ENCODE data around the gene BDKRB1. TPM values are rescaled to one million over a fixed set of nuclear protein-coding genes. Genes with fewer than 3 reads are reported as not detected.

Gene BDKRB1
- total RNA-seq, 1 donor from 2014 or later: not detected

DNA sequence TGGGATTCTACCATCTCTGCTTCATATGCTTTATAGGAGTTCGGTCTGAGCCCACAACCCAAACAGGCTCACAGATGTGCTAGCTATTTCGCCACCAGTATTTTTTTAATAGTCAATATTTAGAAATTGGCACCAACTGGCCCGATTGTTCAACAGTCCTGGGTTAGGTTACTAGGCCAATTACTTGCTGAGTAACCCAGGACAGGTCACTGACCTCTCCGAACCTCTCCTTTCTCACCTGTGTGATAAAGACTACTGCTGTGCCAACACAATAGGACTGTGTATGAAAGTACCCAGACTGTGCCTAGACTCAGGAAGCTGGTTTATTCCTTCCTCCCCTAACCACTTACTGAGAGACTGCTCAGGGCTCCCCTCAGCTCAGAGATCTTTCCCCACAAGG is 43.1 kb upstream of the BDKRB1 start:
- TF ChIP-seq, protein P1, sequence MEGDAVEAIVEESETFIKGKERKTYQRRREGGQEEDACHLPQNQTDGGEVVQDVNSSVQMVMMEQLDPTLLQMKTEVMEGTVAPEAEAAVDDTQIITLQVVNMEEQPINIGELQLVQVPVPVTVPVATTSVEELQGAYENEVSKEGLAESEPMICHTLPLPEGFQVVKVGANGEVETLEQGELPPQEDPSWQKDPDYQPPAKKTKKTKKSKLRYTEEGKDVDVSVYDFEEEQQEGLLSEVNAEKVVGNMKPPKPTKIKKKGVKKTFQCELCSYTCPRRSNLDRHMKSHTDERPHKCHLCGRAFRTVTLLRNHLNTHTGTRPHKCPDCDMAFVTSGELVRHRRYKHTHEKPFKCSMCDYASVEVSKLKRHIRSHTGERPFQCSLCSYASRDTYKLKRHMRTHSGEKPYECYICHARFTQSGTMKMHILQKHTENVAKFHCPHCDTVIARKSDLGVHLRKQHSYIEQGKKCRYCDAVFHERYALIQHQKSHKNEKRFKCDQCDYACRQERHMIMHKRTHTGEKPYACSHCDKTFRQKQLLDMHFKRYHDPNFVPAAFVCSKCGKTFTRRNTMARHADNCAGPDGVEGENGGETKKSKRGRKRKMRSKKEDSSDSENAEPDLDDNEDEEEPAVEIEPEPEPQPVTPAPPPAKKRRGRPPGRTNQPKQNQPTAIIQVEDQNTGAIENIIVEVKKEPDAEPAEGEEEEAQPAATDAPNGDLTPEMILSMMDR (conservative IDR thresholded peaks at IDR 0.05): no peak
- peaks cover 7% of the 10 kb centered on the region for H3K27me3 Mint-ChIP-seq (ENCODE audit: low read depth)
- no peak overlapping the region for H3K4me3 Mint-ChIP-seq
- H3K27ac Mint-ChIP-seq (ENCODE audit: unreplicated experiment): no peak overlapping the region
- H3K9me3 Mint-ChIP-seq: no peaks in the 10 kb centered on the region
- no peak for DNase-seq (ENCODE audit: low read depth, low spot score)
- no peaks in the 10 kb centered on the region for H3K4me1 Mint-ChIP-seq
- no peaks in the 10 kb centered on the region for H3K36me3 Mint-ChIP-seq (ENCODE audit: low read depth)

DNA sequence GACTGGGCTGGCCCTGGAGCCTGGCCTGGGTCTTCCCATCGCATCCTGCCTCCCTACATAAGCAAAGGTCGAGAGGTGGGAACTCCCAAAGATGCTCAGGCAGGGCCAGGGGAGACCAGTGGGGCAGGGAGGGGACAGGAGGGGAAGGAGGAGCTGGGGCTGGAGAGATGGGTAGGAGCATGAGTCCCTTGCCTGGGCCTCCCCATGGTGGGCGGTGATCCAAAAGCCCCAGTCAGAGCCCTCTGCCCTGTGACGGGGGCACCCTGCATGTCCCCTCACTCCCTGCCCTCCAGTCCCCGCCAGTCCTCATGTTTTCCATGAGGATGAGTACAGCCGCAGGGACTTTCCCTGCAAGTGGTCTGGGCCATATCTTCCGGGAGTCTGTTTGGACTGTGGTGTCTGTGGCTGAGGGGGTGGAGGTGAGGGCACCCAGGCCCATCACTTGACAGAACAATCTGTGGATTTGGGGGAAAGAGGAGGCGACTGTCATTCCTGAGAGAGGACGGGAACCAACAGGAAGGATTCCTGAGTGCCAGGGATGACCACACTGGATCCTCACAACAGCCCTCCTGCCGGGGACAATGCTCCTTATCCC is 42.0 kb upstream of the BDKRB1 start:
- peaks cover 7% of the 10 kb centered on the region for H3K27me3 Mint-ChIP-seq (ENCODE audit: low read depth)
- no peak for DNase-seq (ENCODE audit: low read depth, low spot score)
- H3K4me3 Mint-ChIP-seq: no peak overlapping the region
- H3K4me1 Mint-ChIP-seq: no peaks in the 10 kb centered on the region
- TF ChIP-seq, protein P1 (conservative IDR thresholded peaks at IDR 0.05): no peak
- no peak overlapping the region for H3K27ac Mint-ChIP-seq (ENCODE audit: unreplicated experiment)
- no peaks in the 10 kb centered on the region for H3K9me3 Mint-ChIP-seq
- no peaks in the 10 kb centered on the region for H3K36me3 Mint-ChIP-seq (ENCODE audit: low read depth)

GRCh38 chr14:96214793-96215192 is 41.2 kb upstream of the BDKRB1 start:
- Mint-ChIP-seq H3K36me3 (ENCODE audit: low read depth) (no peaks in the 10 kb centered on the region), H3K4me1 (no peaks in the 10 kb centered on the region), H3K4me3 (no peak overlapping the region), H3K27me3 (ENCODE audit: low read depth) (peaks cover 7% of the 10 kb centered on the region), H3K27ac (ENCODE audit: unreplicated experiment) (no peak overlapping the region), H3K9me3 (no peaks in the 10 kb centered on the region)
- no peak for DNase-seq (ENCODE audit: low read depth, low spot score)
- TF ChIP-seq, protein P1 (conservative IDR thresholded peaks at IDR 0.05): no peak

DNA sequence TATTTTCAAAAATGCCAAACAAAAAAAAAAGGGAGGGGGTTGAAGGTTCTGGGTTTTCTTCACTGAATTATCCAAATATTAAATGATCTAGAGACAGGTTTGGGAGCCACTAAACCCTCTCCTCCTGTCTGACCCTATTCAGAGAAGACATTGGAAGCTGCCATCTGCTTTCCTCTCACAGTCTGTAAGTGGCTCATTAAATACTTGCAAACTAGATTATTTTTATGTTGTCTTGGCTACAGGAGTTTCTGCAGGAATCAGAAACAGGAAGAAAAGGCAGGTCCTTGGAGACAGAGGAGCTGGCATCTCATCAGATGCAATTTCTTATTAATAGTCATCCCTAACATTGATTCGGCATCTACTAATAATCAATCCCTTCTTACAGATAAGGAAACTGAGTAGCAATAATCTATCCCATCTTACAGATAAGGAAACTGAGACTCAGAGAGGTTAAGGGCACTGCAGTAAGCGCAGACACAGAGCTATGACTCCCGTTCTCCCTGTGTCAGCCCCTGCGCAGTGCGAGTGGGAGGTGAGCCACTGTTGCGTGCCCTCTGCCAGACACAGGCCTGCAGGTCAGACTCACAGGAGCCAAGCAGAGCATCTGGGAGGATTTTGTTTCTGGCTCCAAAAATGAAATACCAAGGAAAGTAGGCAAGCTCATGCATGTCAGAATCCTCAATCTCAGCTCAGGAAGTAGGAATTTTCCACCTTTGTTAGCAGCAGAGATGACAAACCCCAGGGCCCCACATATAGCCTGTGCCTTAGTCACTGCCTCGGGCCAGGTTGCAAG is 40.4 kb upstream of the BDKRB1 start:
- Mint-ChIP-seq H3K4me3 (no peak overlapping the region), H3K36me3 (ENCODE audit: low read depth) (no peaks in the 10 kb centered on the region), H3K27ac (ENCODE audit: unreplicated experiment) (no peak overlapping the region), H3K4me1 (no peaks in the 10 kb centered on the region), H3K27me3 (ENCODE audit: low read depth) (peaks cover 7% of the 10 kb centered on the region), H3K9me3 (no peaks in the 10 kb centered on the region)
- no peak for DNase-seq (ENCODE audit: low read depth, low spot score)
- TF ChIP-seq, protein P1 (conservative IDR thresholded peaks at IDR 0.05): no peak

DNA sequence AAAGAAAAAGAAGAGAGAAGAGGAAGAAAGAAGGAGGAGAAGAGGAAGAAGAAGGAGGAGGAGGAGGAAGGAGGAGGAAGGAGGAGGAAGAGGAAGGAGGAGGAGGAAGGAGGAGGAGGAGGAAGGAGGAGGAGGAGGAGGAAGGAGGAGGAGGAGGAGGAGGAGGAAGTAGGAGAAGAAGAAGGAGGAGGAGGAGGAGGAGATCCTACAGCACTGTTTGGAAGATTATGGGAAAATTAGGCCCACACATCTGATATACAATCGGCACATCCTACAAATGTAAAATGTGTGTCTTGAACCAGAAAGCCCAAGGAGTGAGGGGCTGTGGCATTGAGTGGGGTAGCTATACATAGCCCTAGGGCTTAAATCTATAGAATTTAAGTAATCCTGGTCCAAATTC is 39.4 kb upstream of the BDKRB1 start:
- H3K4me1 Mint-ChIP-seq: no peaks in the 10 kb centered on the region
- no peaks in the 10 kb centered on the region for H3K36me3 Mint-ChIP-seq (ENCODE audit: low read depth)
- H3K27ac Mint-ChIP-seq (ENCODE audit: unreplicated experiment): no peak overlapping the region
- TF ChIP-seq, protein P1 (conservative IDR thresholded peaks at IDR 0.05): no peak
- peaks cover 7% of the 10 kb centered on the region for H3K27me3 Mint-ChIP-seq (ENCODE audit: low read depth)
- DNase-seq (ENCODE audit: low read depth, low spot score): no peak
- no peaks in the 10 kb centered on the region for H3K9me3 Mint-ChIP-seq
- no peak overlapping the region for H3K4me3 Mint-ChIP-seq
